ENCODE measurements around the gene CRYL1. TPM values are rescaled to one million over a fixed set of nuclear protein-coding genes. Genes with fewer than 3 reads are reported as not detected.

CRYL1 gene
- total RNA-seq, 1 experiment from 2014 or later, result 6.7 TPM

GRCh38 chr13:20362484-20363041 lies 163.1 kb downstream of the CRYL1 start:
- H3K4me1 Mint-ChIP-seq (ENCODE audit: low read depth, unreplicated experiment), result peaks cover 7% of the 10 kb centered on the region
- Histone ChIP-seq H3K4me3 (ENCODE audit: low read depth, low read length) (no peak overlapping the region), H3K4me1 (0 out of 2 replicates have a peak, but pooled peaks cover 5% of the 10 kb centered on the region), H3K27me3 (replicated peaks; ENCODE audit: control insufficient read depth, insufficient read depth, low read length) (no peaks in the 10 kb centered on the region), H3K9me3 (no peaks in the 10 kb centered on the region), H3K36me3 (ENCODE audit: control insufficient read depth, insufficient read depth, low read length) (no peaks in the 10 kb centered on the region)
- H3K27me3 Mint-ChIP-seq (ENCODE audit: insufficient read depth, unreplicated experiment), result peaks cover 12% of the 10 kb centered on the region
- no peaks in the 10 kb centered on the region for H3K36me3 Mint-ChIP-seq (ENCODE audit: insufficient read depth, unreplicated experiment)
- TF ChIP-seq CTCF (IDR thresholded peaks at IDR 0.05; ENCODE audit: insufficient read depth in 1 of 2, low read depth in 1 of 2, low read length in 1 of 2, severe bottlenecking in 1 of 2, unreplicated experiment in 1 of 2), result no peak
- no peak overlapping the region for H3K27ac Mint-ChIP-seq (ENCODE audit: unreplicated experiment)
- no peaks in the 10 kb centered on the region for H3K9me3 Mint-ChIP-seq (ENCODE audit: unreplicated experiment)
- no peak for DNase-seq
- intact Hi-C loops (cut with micrococcal nuclease; ENCODE audit: unreplicated experiment), result no loop called here
- H3K4me3 Mint-ChIP-seq (ENCODE audit: unreplicated experiment), result no peak overlapping the region
- POLR2A ChIA-PET, result no interaction called here
- CTCF ChIA-PET, result no interaction called here
- no TSS peak for BruUV-seq (replicated peaks)

GRCh38 chr13:20360835-20361412 lies 164.7 kb downstream of the CRYL1 start:
- Histone ChIP-seq H3K27me3 (replicated peaks; ENCODE audit: control insufficient read depth, insufficient read depth, low read length) (no peaks in the 10 kb centered on the region), H3K4me3 (ENCODE audit: low read depth, low read length) (no peak overlapping the region), H3K4me1 (0 out of 2 replicates have a peak, but pooled peaks cover 5% of the 10 kb centered on the region), H3K9me3 (no peaks in the 10 kb centered on the region), H3K36me3 (ENCODE audit: control insufficient read depth, insufficient read depth, low read length) (no peaks in the 10 kb centered on the region)
- no peak for TF ChIP-seq CTCF (IDR thresholded peaks at IDR 0.05; ENCODE audit: insufficient read depth in 1 of 2, low read depth in 1 of 2, low read length in 1 of 2, severe bottlenecking in 1 of 2, unreplicated experiment in 1 of 2)
- ChIA-PET POLR2A (no interaction called here), CTCF (no interaction called here)
- Mint-ChIP-seq H3K9me3 (ENCODE audit: unreplicated experiment) (no peaks in the 10 kb centered on the region), H3K36me3 (ENCODE audit: insufficient read depth, unreplicated experiment) (no peaks in the 10 kb centered on the region), H3K27me3 (ENCODE audit: insufficient read depth, unreplicated experiment) (peaks cover 12% of the 10 kb centered on the region), H3K4me3 (ENCODE audit: unreplicated experiment) (no peak overlapping the region), H3K27ac (ENCODE audit: unreplicated experiment) (no peak overlapping the region), H3K4me1 (ENCODE audit: low read depth, unreplicated experiment) (peaks cover 7% of the 10 kb centered on the region)
- no TSS peak for BruUV-seq (replicated peaks)
- intact Hi-C loops (cut with micrococcal nuclease; ENCODE audit: unreplicated experiment), result no loop called here
- DNase-seq, result no peak

GRCh38 chr13:20360041-20360491 lies 165.6 kb downstream of the CRYL1 start:
- Histone ChIP-seq H3K36me3 (ENCODE audit: control insufficient read depth, insufficient read depth, low read length) (no peaks in the 10 kb centered on the region), H3K4me1 (0 out of 2 replicates have a peak, but pooled peaks cover 5% of the 10 kb centered on the region), H3K4me3 (ENCODE audit: low read depth, low read length) (no peak overlapping the region), H3K27me3 (replicated peaks; ENCODE audit: control insufficient read depth, insufficient read depth, low read length) (no peaks in the 10 kb centered on the region), H3K9me3 (no peaks in the 10 kb centered on the region)
- no peak overlapping the region for H3K4me3 Mint-ChIP-seq (ENCODE audit: unreplicated experiment)
- peaks cover 12% of the 10 kb centered on the region for H3K27me3 Mint-ChIP-seq (ENCODE audit: insufficient read depth, unreplicated experiment)
- ChIA-PET CTCF (no interaction called here), POLR2A (no interaction called here)
- no peak for DNase-seq
- intact Hi-C loops (cut with micrococcal nuclease; ENCODE audit: unreplicated experiment), result no loop called here
- no TSS peak for BruUV-seq (replicated peaks)
- H3K27ac Mint-ChIP-seq (ENCODE audit: unreplicated experiment), result no peak overlapping the region
- H3K9me3 Mint-ChIP-seq (ENCODE audit: unreplicated experiment), result no peaks in the 10 kb centered on the region
- H3K4me1 Mint-ChIP-seq (ENCODE audit: low read depth, unreplicated experiment), result peaks cover 7% of the 10 kb centered on the region
- no peak for TF ChIP-seq CTCF (IDR thresholded peaks at IDR 0.05; ENCODE audit: insufficient read depth in 1 of 2, low read depth in 1 of 2, low read length in 1 of 2, severe bottlenecking in 1 of 2, unreplicated experiment in 1 of 2)
- no peaks in the 10 kb centered on the region for H3K36me3 Mint-ChIP-seq (ENCODE audit: insufficient read depth, unreplicated experiment)

Measured in Caco-2 (cell line).